Heart left ventricle (tissue), 13 donors: Measurements from ENCODE around the gene ZC3HAV1L.

Experiments
- CTCF ChIP-seq, 12 donors: fragments of 200-600 bp; sonication (generic) in 4 of 12; IDR thresholded peaks; one replicate each; pipeline versions ENCODE4 v1.5.0 to v1.8.0; 2018 to 2022; ENCODE audit warnings: antibody characterized with exemption in 12 of 12, mild to moderate bottlenecking in 5 of 12
- POLR2A ChIP-seq, 2 donors: fragments of 450-650 bp; IDR thresholded peaks; one replicate each; pipeline ENCODE4 v1.6.1; 2017; ENCODE audit warnings: antibody characterized with exemption in 2 of 2, mild to moderate bottlenecking in 2 of 2, moderate library complexity in 2 of 2
- donor health status: ischemic (EF 13 %, LVEDD 7.1; RV severe dilation, severe dysfunction).
- donor health status: DM: no; HTN: yes; CAD: no.
- donor health status: DM: no; HTN: no; CAD: no.
- donor health status: ischemic (EF 25% LVEDD 6.9; RV normal size, moderate dysfunction).
- donor health status: ischemic (EF 25% LVEDD 5.7; RV mildly dilated, moderate dysfunction).
- donor health status: ischemic (EF 35%, LVEDD 5.7; RV mildly dilated, moderate dysfunction).
- donor health status: nonischemic (EF 11% LVEDD 7.7; RV severe dilation, severe dysfunction).
- donor health status: DM: yes; HTN: yes; CAD: no.
- donor health status: PGD.
- donor health status: ischemic (EF 29% LVEDD 5.4; RV normal size, mild dysfunction).
- donor health status: nonischemic (EF 23%, LVEDD 6.1; RV moderate dilation, normal function).

GRCh38 chr7:139036901-139037300 lies 1.1 kb upstream of the ZC3HAV1L start:
- no peak for TF ChIP-seq POLR2A (IDR thresholded peaks at IDR 0.05)
- no peak for TF ChIP-seq CTCF (IDR thresholded peaks at IDR 0.05)
